Gastroesophageal sphincter (tissue), 4 donors: ENCODE data around the gene TCF4. TPM values are rescaled to one million over a fixed set of nuclear protein-coding genes. Genes with fewer than 3 reads are reported as not detected.

Experiments
- ATAC-seq: fragments of 150-250 bp; one replicate; pipeline ENCODE4 v1.9.1; 2016; ENCODE audit warnings: mild to moderate bottlenecking, moderate library complexity
- H3K27ac ChIP-seq, 4 donors: fragments of 200-600 bp; sonication (generic) in 3 of 4; 1 replicate in 3 of 4; 2 replicates in 1 of 4; pipeline ENCODE4 v1.5.1; 2016 to 2019
- H3K27me3 ChIP-seq: fragments of 200-600 bp; sonication (generic); one replicate; pipeline ENCODE4 v1.5.1; 2019
- H3K36me3 ChIP-seq, 2 donors: fragments of 200-600 bp; sonication (generic); one replicate each; pipeline ENCODE4 v1.5.1; 2019; ENCODE audit warnings: control low read depth in 1 of 2
- H3K4me1 ChIP-seq, 3 donors: fragments of 200-600 bp; sonication (generic); 1 replicate in 2 of 3; 2 replicates in 1 of 3; pipeline ENCODE4 v1.5.1; 2016 to 2019; ENCODE audit warnings: control low read depth in 2 of 3
- H3K4me3 ChIP-seq, 2 donors: fragments of 200-600 bp; sonication (generic); one replicate each; pipeline ENCODE4 v1.5.1; 2019; ENCODE audit warnings: mild to moderate bottlenecking in 1 of 2, moderate library complexity in 1 of 2
- H3K9me3 ChIP-seq, 3 donors: fragments of 200-600 bp; sonication (generic); one replicate each; pipeline ENCODE4 v1.5.1; 2017 to 2019; ENCODE audit warnings: control low read depth in 2 of 3
- CTCF ChIP-seq, 4 experiments: fragments of 200-600 bp in 2 of 4; fragments of 450-650 bp in 2 of 4; sonication (generic) in 1 of 4; IDR thresholded peaks; one replicate each; pipeline ENCODE4 v1.5.1; 2017 to 2019; ENCODE audit warnings: antibody characterized with exemption in 4 of 4, mild to moderate bottlenecking in 2 of 4, moderate library complexity in 2 of 4
- EP300 ChIP-seq: sonication (generic); formaldehyde crosslinking; IDR thresholded peaks from one replicate; pipeline ENCODE4 v1.6.1; 2017; ENCODE audit warnings: antibody characterized with exemption, mild to moderate bottlenecking
- POLR2A ChIP-seq, 2 donors: fragments of 450-650 bp; IDR thresholded peaks; one replicate each; pipeline ENCODE4 v1.6.1; 2017; ENCODE audit warnings: antibody characterized with exemption in 2 of 2, mild to moderate bottlenecking in 2 of 2, moderate library complexity in 1 of 2
- POLR2AphosphoS5 ChIP-seq: sonication (generic); formaldehyde crosslinking; IDR thresholded peaks from one replicate; pipeline ENCODE4 v1.6.1; 2017; ENCODE audit warnings: antibody characterized with exemption
- WGBS, 2 donors: methylation state at CpG; one replicate each; pipeline ENCODE4 v1.1.5; 2018; ENCODE audit warnings: low coverage in 1 of 2; 5-methylcytosine and 5-hydroxymethylcytosine counted together
- total RNA-seq, 4 donors: library from RNA; depleted of rRNA; stranded (reverse); fragments of >200 nt; gene quantifications; one replicate each; pipeline ENCODE4 v1.1.0, GENCODE V29; 2016

The TCF4 gene
- total RNA-seq, 4 donors from 2014 or later = 64.1 to 87.6 (median 76.2) TPM

- TF ChIP-seq POLR2A (IDR thresholded peaks at IDR 0.05) (no peak), CTCF (IDR thresholded peaks at IDR 0.05) (no peak), EP300 (no peak), POLR2AphosphoS5 (no peak)
- no peak overlapping the region for H3K27ac ChIP-seq
- no peaks in the 10 kb centered on the region for H3K9me3 ChIP-seq
- H3K36me3 ChIP-seq = no peaks in the 10 kb centered on the region
- no peak overlapping the region for H3K4me3 ChIP-seq
- peaks cover 0 to 8% (median 0%) of the 10 kb centered on the region in 3 donors for H3K4me1 ChIP-seq
- no peaks in the 10 kb centered on the region for H3K27me3 ChIP-seq
- ATAC-seq = no peak
- 68 to 93% methylated on average over 4 of the region's 4 CpGs for WGBS, 2 donors
Measured at GRCh38 chr18:55461848-55462247, 126.1 kb downstream of the TCF4 start.

GRCh38 chr18:55458456-55459203 lies 129.4 kb downstream of the TCF4 start:
- 66 to 76% methylated on average over 7 to 11 of the region's 12 CpGs for WGBS, 2 donors
- Histone ChIP-seq H3K27ac (no peak overlapping the region), H3K9me3 (no peaks in the 10 kb centered on the region), H3K36me3 (no peaks in the 10 kb centered on the region), H3K4me1 (peaks cover 0 to 10% (median 0%) of the 10 kb centered on the region in 3 donors), H3K27me3 (no peaks in the 10 kb centered on the region), H3K4me3 (peak overlapping the region in 1 of 2 donors; percentile 5)
- ATAC-seq = no peak
- no peak for TF ChIP-seq POLR2AphosphoS5
- no peak for TF ChIP-seq POLR2A (IDR thresholded peaks at IDR 0.05)
- TF ChIP-seq CTCF (IDR thresholded peaks at IDR 0.05) = no peak
- no peak for TF ChIP-seq EP300

GRCh38 chr18:55457028-55457427 lies 131.0 kb downstream of the TCF4 start:
- Histone ChIP-seq H3K27me3 (no peaks in the 10 kb centered on the region), H3K27ac (no peak overlapping the region), H3K4me3 (no peak overlapping the region), H3K4me1 (peaks cover 0 to 17% (median 0%) of the 10 kb centered on the region in 3 donors), H3K36me3 (no peaks in the 10 kb centered on the region), H3K9me3 (no peaks in the 10 kb centered on the region)
- WGBS, 2 donors = 39 to 65% methylated on average over 1 to 2 of the region's 2 CpGs
- TF ChIP-seq POLR2AphosphoS5 (no peak), CTCF (IDR thresholded peaks at IDR 0.05) (no peak), POLR2A (IDR thresholded peaks at IDR 0.05) (no peak), EP300 (no peak)
- ATAC-seq = no peak

DNA sequence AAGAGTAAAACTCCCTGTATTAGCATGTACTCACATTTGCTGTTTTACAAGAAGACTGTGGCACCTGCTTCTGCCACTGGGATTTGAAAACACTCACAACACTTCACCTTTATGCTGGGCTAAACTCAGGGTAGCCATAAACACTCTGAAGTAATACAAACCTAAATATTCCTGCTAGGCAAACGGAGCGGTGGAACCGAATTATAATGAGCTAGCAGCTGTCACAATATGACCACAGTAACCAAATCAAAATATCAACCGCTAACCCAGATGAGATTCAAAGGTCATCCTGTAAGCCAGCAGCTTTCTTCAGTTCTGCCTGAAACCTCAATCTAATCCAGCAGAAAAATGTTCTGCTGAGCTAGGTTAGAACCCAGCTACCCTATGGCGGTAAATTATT lies 132.1 kb downstream of the TCF4 start:
- no peak for ATAC-seq
- TF ChIP-seq CTCF (IDR thresholded peaks at IDR 0.05) (no peak), EP300 (no peak)
- Histone ChIP-seq H3K4me3 (no peak overlapping the region), H3K27me3 (no peaks in the 10 kb centered on the region), H3K9me3 (no peaks in the 10 kb centered on the region), H3K4me1 (peaks cover 0 to 17% (median 0%) of the 10 kb centered on the region in 3 donors), H3K36me3 (no peaks in the 10 kb centered on the region), H3K27ac (no peak overlapping the region)
- 84% methylated on average over 5 of the region's 5 CpGs; no CpG with 5 or more reads in 1 of the 2 donors for WGBS, 2 donors

GRCh38 chr18:55453186-55453585 lies 134.8 kb downstream of the TCF4 start:
- Histone ChIP-seq H3K27me3 (no peaks in the 10 kb centered on the region), H3K9me3 (no peaks in the 10 kb centered on the region), H3K4me1 (peaks cover 0 to 17% (median 0%) of the 10 kb centered on the region in 3 donors), H3K4me3 (no peak overlapping the region), H3K36me3 (no peaks in the 10 kb centered on the region), H3K27ac (no peak overlapping the region)
- TF ChIP-seq EP300 (no peak), POLR2A (IDR thresholded peaks at IDR 0.05) (no peak), CTCF (IDR thresholded peaks at IDR 0.05) (no peak), POLR2AphosphoS5 (no peak)
- no peak for ATAC-seq
- WGBS, 2 donors = 36 to 38% methylated on average over 1 of the region's 1 CpG
